BJ (cell line): Measurements from ENCODE around the gene KCNQ1. TPM values are rescaled to one million over a fixed set of nuclear protein-coding genes. Genes with fewer than 3 reads are reported as not detected.

Experiments
- CTCF ChIA-PET: fragments of 350-600 bp; formaldehyde crosslinking; extraction: SDS; loops from one replicate; lab custom pipeline; 2021; ENCODE audit warnings: antibody characterized with exemption, inconsistent platforms; lab: Yijun Ruan, JAX
- POLR2A ChIA-PET: fragments of 300-600 bp; sonication (Branson Sonifier 250); formaldehyde crosslinking; extraction: SDS; loops from one replicate; lab custom pipeline; 2021; ENCODE audit warnings: antibody characterized with exemption; lab: Charles Lee
- DNase-seq: peaks from one replicate; pipeline ENCODE4 v3.0.0-alpha.2; 2011; ENCODE audit warnings: low read depth
- H3K27me3 ChIP-seq: 2 replicates; pipeline ENCODE4 v1.6.0; 2011; ENCODE audit warnings: low read length; ENCODE audit not compliant: control insufficient read depth, insufficient read depth
- H3K36me3 ChIP-seq: 2 replicates; pipeline ENCODE4 v1.5.1; 2011; ENCODE audit warnings: low read length; ENCODE audit not compliant: control insufficient read depth, insufficient read depth
- H3K4me3 ChIP-seq: 2 replicates; pipeline ENCODE4 v1.5.1; 2011; ENCODE audit warnings: low read depth, mild to moderate bottlenecking, control low read depth, low read length
- polyA plus RNA-seq: library from polyadenylated mRNA; depleted of rRNA; stranded (reverse); fragments of >200 nt; gene quantifications from 2 replicates; pipeline ENCODE4 v1.2.3, GENCODE V29; 2011
- TF ChIP-seq, protein P1 (sequence below): IDR thresholded peaks from 2 replicates; pipeline ENCODE4 v1.5.1; 2011; ENCODE audit warnings: low read depth, mild to moderate bottlenecking, control low read depth, inconsistent platforms, low read length, moderate library complexity; ENCODE audit not compliant: insufficient read depth

KCNQ1 gene
- polyA plus RNA-seq, 1 experiment: not detected

DNA sequence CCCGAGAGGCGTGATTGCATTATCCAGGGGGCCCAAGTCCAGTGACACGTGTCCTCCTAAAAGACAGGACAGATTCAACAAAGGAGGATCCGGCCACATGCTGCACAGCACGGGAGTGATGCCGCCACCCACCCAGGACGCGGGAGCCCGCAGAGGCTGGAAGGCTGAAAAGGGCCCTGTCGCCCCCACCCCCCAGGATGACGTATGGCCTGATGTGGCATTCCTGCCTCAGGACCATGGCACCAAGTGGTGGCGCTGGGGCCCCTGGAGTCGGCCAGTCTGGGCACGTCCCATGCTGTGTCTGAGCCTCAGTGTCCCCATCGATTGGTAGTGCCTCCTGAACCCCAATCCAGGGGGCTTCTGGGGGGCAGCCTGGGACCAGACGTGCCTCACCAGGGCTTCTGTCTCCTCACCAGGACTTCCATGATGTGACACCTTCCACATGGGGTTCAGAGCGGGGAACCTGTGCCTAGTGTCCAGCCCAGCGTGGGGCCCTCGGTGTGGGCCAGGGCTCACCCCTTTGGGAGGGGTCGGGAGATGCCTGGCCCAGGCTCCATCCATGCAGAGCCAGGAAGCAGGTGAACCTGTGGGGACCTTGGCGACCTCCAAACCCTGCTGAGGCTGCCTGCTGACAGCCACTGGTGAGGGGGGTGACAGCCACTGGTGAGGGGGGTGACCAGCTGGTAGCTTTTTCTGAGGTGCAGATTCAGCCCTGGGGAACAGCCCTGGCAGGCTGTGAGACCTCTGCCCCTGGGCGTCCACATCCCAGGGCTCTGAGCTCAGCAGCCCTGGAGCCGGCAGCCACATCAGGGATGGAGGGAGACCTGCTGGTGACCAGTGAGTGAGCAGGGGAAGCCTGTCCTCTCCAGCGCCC lies 75.3 kb downstream of the KCNQ1 start:
- Histone ChIP-seq H3K4me3 (no peak overlapping the region), H3K27me3 (no peaks in the 10 kb centered on the region), H3K36me3 (no peaks in the 10 kb centered on the region)
- no peak for DNase-seq
- TF ChIP-seq, protein P1, sequence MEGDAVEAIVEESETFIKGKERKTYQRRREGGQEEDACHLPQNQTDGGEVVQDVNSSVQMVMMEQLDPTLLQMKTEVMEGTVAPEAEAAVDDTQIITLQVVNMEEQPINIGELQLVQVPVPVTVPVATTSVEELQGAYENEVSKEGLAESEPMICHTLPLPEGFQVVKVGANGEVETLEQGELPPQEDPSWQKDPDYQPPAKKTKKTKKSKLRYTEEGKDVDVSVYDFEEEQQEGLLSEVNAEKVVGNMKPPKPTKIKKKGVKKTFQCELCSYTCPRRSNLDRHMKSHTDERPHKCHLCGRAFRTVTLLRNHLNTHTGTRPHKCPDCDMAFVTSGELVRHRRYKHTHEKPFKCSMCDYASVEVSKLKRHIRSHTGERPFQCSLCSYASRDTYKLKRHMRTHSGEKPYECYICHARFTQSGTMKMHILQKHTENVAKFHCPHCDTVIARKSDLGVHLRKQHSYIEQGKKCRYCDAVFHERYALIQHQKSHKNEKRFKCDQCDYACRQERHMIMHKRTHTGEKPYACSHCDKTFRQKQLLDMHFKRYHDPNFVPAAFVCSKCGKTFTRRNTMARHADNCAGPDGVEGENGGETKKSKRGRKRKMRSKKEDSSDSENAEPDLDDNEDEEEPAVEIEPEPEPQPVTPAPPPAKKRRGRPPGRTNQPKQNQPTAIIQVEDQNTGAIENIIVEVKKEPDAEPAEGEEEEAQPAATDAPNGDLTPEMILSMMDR: no peak
- POLR2A ChIA-PET: no interaction called here
- CTCF ChIA-PET: no interaction called here

DNA sequence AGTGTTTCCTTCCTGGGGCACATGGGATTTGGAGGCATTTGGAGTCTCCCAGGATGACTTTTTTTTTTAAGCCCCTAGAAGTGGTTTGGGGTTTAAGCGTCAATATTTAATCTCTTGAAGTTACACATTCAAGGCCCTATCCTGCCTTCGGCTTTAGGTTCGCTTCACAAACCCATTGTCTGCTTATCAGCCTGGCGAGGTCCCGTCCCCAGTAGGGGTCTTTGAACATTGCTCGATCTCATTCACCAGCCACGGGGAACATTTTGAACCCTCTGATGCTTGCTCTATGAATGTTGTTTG lies 75.9 kb downstream of the KCNQ1 start:
- no peak for DNase-seq
- ChIA-PET POLR2A (no interaction called here), CTCF (no interaction called here)
- no peak overlapping the region for H3K4me3 ChIP-seq
- H3K36me3 ChIP-seq: no peaks in the 10 kb centered on the region
- no peaks in the 10 kb centered on the region for H3K27me3 ChIP-seq
- TF ChIP-seq, protein P1: no peak

DNA sequence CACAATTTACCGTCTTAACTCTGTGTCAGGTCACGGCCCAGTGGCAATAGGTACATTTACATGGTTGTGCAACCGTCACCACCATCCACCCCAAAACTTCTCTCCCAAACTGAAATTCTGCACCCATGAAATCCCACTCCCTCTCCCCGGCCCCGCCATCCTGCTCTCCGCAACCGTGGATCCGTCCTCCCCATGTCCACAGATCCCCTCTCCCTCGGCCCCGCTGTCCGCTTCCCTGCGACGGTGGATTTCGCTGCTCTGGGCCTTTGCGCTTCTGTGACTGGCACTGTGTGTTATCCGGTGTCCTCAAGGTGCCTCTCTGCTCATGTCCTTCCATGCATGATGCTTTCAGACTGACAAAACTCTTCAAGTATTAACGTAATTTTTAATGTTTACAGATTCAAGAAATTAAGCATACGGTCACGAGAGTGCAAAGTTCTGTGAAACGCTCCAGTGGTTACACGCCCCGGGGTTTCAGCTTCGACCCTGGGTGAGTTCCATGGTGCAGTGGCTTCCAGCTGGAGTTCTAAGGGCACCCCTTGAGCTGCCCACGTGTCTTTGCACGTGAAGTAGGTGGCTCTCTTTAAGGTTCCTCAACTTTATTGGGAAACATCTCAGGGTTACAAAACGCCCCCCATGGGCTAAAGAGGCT lies 76.4 kb downstream of the KCNQ1 start:
- no peak for DNase-seq
- TF ChIP-seq, protein P1: no peak
- no peaks in the 10 kb centered on the region for H3K36me3 ChIP-seq
- H3K27me3 ChIP-seq: no peaks in the 10 kb centered on the region
- CTCF ChIA-PET: interaction anchor here (2.1 kb wide), 1 partner anchor 10 kb away, joined by 7 read pairs; no protein-coding TSS in a partner anchor
- H3K4me3 ChIP-seq: no peak overlapping the region
- POLR2A ChIA-PET: no interaction called here

DNA sequence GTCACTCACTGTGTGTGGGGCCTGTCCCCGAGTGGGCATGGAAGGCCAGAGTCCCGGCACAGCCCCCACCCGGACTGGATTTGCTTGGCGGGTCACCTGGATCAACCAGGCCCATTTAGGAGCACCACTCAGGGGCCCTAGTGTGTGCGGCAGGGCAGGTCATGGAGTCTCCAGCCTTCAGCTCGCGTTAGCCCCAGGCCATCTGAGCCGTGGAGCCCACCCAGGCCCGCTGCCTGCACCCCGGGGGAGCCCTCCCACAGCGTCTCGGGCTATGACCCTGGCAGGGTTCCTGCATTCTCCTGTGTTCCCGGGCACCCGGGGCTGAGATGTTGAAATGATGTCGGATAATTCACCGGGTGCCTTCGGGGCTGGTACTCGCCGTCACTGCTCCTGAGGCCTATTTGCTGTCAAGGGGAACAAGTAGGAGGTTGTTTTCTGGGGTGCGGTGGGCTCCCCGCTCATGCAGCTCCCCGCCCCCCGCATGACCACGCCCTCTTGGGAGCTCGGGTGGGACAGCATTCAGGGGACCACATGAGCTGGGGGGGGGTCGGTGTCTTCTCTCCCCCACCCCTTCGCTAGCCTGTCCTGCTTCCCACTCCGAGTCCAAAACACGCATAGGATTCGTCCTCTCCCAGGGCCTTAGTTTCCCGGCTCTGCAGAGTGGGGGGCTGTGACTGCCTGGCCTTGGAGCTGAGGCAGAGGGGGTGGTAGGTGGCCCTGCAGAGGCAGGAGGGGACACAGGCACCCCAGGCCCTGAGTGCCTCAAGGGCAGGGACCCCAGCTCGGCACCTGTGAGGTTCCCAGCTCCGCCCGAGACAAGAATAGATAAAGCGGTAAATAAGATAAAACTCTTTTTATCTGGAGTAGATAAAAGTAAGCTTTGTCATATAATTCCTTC lies 77.2 kb downstream of the KCNQ1 start:
- TF ChIP-seq, protein P1: no peak
- no peak for DNase-seq
- Histone ChIP-seq H3K27me3 (no peaks in the 10 kb centered on the region), H3K36me3 (no peaks in the 10 kb centered on the region), H3K4me3 (no peak overlapping the region)
- ChIA-PET POLR2A (no interaction called here), CTCF (interaction anchor here (2.1 kb wide), 1 partner anchor 9 kb away, joined by 7 read pairs; no protein-coding TSS in a partner anchor)
